SK-N-SH (cell line): ENCODE data around the gene LRP11. TPM values are rescaled to one million over a fixed set of nuclear protein-coding genes. Genes with fewer than 3 reads are reported as not detected.
A peak's percentile ranks its signal among the peaks of the same experiment; 100 is the strongest.

Experiments
- CTCF ChIA-PET: fragments of 300-600, 350-600 bp; formaldehyde crosslinking; extraction: SDS; loops from one replicate; lab custom pipeline; 2021; lab: Yijun Ruan, JAX
- POLR2A ChIA-PET: fragments of 350-600 bp; sonication (Branson Sonifier 250); formaldehyde crosslinking; extraction: SDS; loops from one replicate; lab custom pipeline; 2020; ENCODE audit warnings: antibody characterized with exemption, inconsistent platforms; lab: Yijun Ruan, JAX
- DNase-seq: peaks from one replicate; pipeline ENCODE4 v3.0.0; 2012
- H2AFZ ChIP-seq: fragments of 200-600 bp; sonication (generic); 2 replicates; pipeline ENCODE4 v1.8.1; 2016; ENCODE audit warnings: antibody characterized with exemption, mild to moderate bottlenecking, low read depth
- H3F3A ChIP-seq: fragments of 200-600 bp; sonication (generic); replicated peaks from 2 replicates; pipeline ENCODE3; 2016; ENCODE audit warnings: antibody characterized with exemption, mild to moderate bottlenecking; ENCODE audit not compliant: insufficient read depth
- H3K27ac ChIP-seq, 2 experiments: fragments of 200-500 bp in 1 of 2; fragments of 200-600 bp in 1 of 2; sonication (Bioruptor generic) in 1 of 2; sonication (generic), shearing (Covaris generic) in 1 of 2; 2 replicates each; pipeline versions ENCODE4 v1.5.1 to v1.6.1; 2014 to 2016; ENCODE audit warnings: low read depth in 2 of 2, inconsistent platforms in 1 of 2, low read length in 1 of 2, mild to moderate bottlenecking in 1 of 2, mixed read lengths in 1 of 2
- H3K27me3 ChIP-seq: fragments of 200-600 bp; sonication (generic), shearing (Covaris generic); 2 replicates; pipeline ENCODE4 v1.6.1; 2016; ENCODE audit warnings: mixed run types; ENCODE audit not compliant: insufficient read depth
- H3K36me3 ChIP-seq, 2 experiments: fragments of 200-500 bp in 1 of 2; fragments of 200-600 bp in 1 of 2; sonication (Bioruptor generic) in 1 of 2; sonication (generic) in 1 of 2; replicated peaks in 1 of 2; 2 replicates each; pipeline versions ENCODE3 to v1.5.1; 2014 to 2016; ENCODE audit warnings: low read length in 1 of 2, mild to moderate bottlenecking in 1 of 2; ENCODE audit not compliant: insufficient read depth in 2 of 2, control insufficient read depth in 1 of 2
- H3K4me1 ChIP-seq, 2 experiments: fragments of 200-500 bp in 1 of 2; fragments of 200-600 bp in 1 of 2; sonication (Bioruptor generic) in 1 of 2; sonication (generic), shearing (Covaris generic) in 1 of 2; 2 replicates each; pipeline versions ENCODE4 v1.5.1 to v1.6.1; 2014 to 2016; ENCODE audit warnings: low read depth in 1 of 2, low read length in 1 of 2, mixed run types in 1 of 2; ENCODE audit not compliant: insufficient read depth in 2 of 2, control insufficient read depth in 1 of 2
- H3K4me2 ChIP-seq: fragments of 200-600 bp; sonication (generic), shearing (Covaris generic); 2 replicates; pipeline ENCODE4 v1.6.1; 2017; ENCODE audit warnings: mixed run types
- H3K4me3 ChIP-seq, 2 experiments: fragments of 200-500 bp in 1 of 2; fragments of 200-600 bp in 1 of 2; sonication (Bioruptor generic) in 1 of 2; sonication (generic), shearing (Covaris generic) in 1 of 2; 2 replicates each; pipeline versions ENCODE4 v1.5.1 to v1.8.1; 2014 to 2016; ENCODE audit warnings: low read depth in 2 of 2, inconsistent platforms in 1 of 2, low read length in 1 of 2, mild to moderate bottlenecking in 1 of 2, mixed read lengths in 1 of 2, moderate library complexity in 1 of 2
- H3K79me2 ChIP-seq: fragments of 200-600 bp; sonication (generic); 2 replicates; pipeline ENCODE4 v1.8.1; 2017; ENCODE audit warnings: mild to moderate bottlenecking; ENCODE audit not compliant: insufficient read depth
- H3K9ac ChIP-seq: fragments of 200-600 bp; sonication (generic); 2 replicates; pipeline ENCODE4 v1.6.1; 2017; ENCODE audit warnings: mixed run types
- H3K9me2 ChIP-seq: fragments of 200-600 bp; sonication (generic); 2 replicates; pipeline ENCODE4 v1.6.1; 2017; ENCODE audit warnings: mixed run types
- H3K9me3 ChIP-seq: fragments of 200-600 bp; sonication (generic); 2 replicates; pipeline ENCODE4 v1.6.1; 2017; ENCODE audit warnings: mixed run types, mild to moderate bottlenecking, moderate library complexity
- H4K20me1 ChIP-seq: fragments of 200-600 bp; sonication (generic); 2 replicates; pipeline ENCODE4 v1.6.1; 2017; ENCODE audit warnings: mild to moderate bottlenecking, mixed run types; ENCODE audit not compliant: insufficient read depth
- EZH2phosphoT487 ChIP-seq: fragments of 200-600 bp; sonication (generic); IDR thresholded peaks from 2 replicates; pipeline ENCODE4 v1.6.1; 2017; ENCODE audit warnings: low read depth, mixed run types, mild to moderate bottlenecking, antibody characterized with exemption, moderate library complexity, borderline replicate concordance
- IRF3 ChIP-seq: fragments of 150-350 bp; IDR thresholded peaks from 2 replicates; pipeline ENCODE4 v1.6.1; 2016; ENCODE audit warnings: mild to moderate bottlenecking, low read depth, low read length
- PBX3 ChIP-seq: IDR thresholded peaks from 2 replicates; pipeline ENCODE4; 2012
- POLR2AphosphoS5 ChIP-seq: IDR thresholded peaks from 2 replicates; pipeline ENCODE4 v1.6.1; 2012; ENCODE audit warnings: low read depth, low read length
- SIN3A ChIP-seq: IDR thresholded peaks from 2 replicates; pipeline ENCODE4 v1.6.1; 2012; ENCODE audit warnings: low read depth, mild to moderate bottlenecking, low read length, moderate library complexity, borderline replicate concordance
- SMC3 ChIP-seq: IDR thresholded peaks from 2 replicates; pipeline ENCODE4 v1.6.1; 2012; ENCODE audit warnings: low read depth, low read length, improper control_type of control experiment
- TAF1 ChIP-seq: IDR thresholded peaks from 2 replicates; pipeline ENCODE4 v1.6.1; 2012; ENCODE audit warnings: low read depth, mild to moderate bottlenecking, low read length, moderate library complexity, borderline replicate concordance
- TEAD4 ChIP-seq: IDR thresholded peaks from 2 replicates; pipeline ENCODE4 v1.4.0; 2012; ENCODE audit warnings: mild to moderate bottlenecking, borderline replicate concordance; ENCODE audit not compliant: insufficient read depth
- USF1 ChIP-seq: IDR thresholded peaks from 2 replicates; pipeline ENCODE4 v1.4.0; 2012; ENCODE audit warnings: low read depth, borderline replicate concordance
- USF2 ChIP-seq: fragments of 150-350 bp; IDR thresholded peaks from 2 replicates; pipeline ENCODE4 v1.6.1; 2017; ENCODE audit warnings: antibody characterized with exemption, low read length, low read depth, borderline replicate concordance
- YY1 ChIP-seq: IDR thresholded peaks from 2 replicates; pipeline ENCODE4 v1.4.0; 2012; ENCODE audit warnings: low read depth, mild to moderate bottlenecking
- WGBS: methylation state at CpG from one replicate; pipeline ENCODE4 v1.1.6; 2017; ENCODE audit warnings: low lambda C conversion rate; 5-methylcytosine and 5-hydroxymethylcytosine counted together
- polyA plus RNA-seq, 3 experiments: library from polyadenylated mRNA; depleted of rRNA; stranded (reverse); fragments of >200 nt; gene quantifications; 2 replicates each; pipeline ENCODE4 v1.2.3, GENCODE V29; 2012

The LRP11 gene
- polyA plus RNA-seq, 1 of the 3 experiments (the other 2 are of a cell fraction) = 25.0 TPM

- peak; percentile 73 for TF ChIP-seq PBX3
These were observed 17.8 kb downstream of the LRP11 start (continued) for GRCh38 chr6:149846321-149846720.

- Histone ChIP-seq H3K9ac (no peak overlapping the region), H3K9me2 (no peaks in the 10 kb centered on the region), H3K4me3 (no peak overlapping the region), H3K4me2 (peak overlapping the region; percentile 37; the same call in 1 of the 2 replicates), H3K36me3 (peaks cover 0 to 3% of the 10 kb centered on the region in 2 experiments), H2AFZ (no peak overlapping the region), H4K20me1 (peaks cover 4% of the 10 kb centered on the region; the same call in 1 of the 2 replicates), H3F3A (peaks cover 36% of the 10 kb centered on the region), H3K4me1 (peaks cover 37 to 52% of the 10 kb centered on the region in 2 experiments), H3K9me3 (no peaks in the 10 kb centered on the region), H3K27ac (no peak overlapping the region), H3K79me2 (peaks cover 11% of the 10 kb centered on the region), H3K27me3 (no peaks in the 10 kb centered on the region)
- no peak for TF ChIP-seq TAF1
- TF ChIP-seq TEAD4 = no peak
- no peak for TF ChIP-seq YY1
- TF ChIP-seq IRF3 = no peak
- TF ChIP-seq POLR2AphosphoS5 = no peak
- no peak for TF ChIP-seq USF2
- TF ChIP-seq EZH2phosphoT487 = no peak
- TF ChIP-seq SMC3 = no peak
- no peak for TF ChIP-seq SIN3A
- no peak for TF ChIP-seq USF1
- 88% methylated on average over 2 of the region's 3 CpGs for WGBS
- DNase-seq = no peak
- ChIA-PET POLR2A (no interaction called here), CTCF (interaction anchor here (1.2 to 3.1 kb wide), 2 partner anchors 11 to 16 kb away, joined by 3 to 19 read pairs; no protein-coding TSS in a partner anchor)
These were observed 18.6 kb downstream of the LRP11 start for GRCh38 chr6:149845549-149845948.
